Right forelimb (tissue), 1 donor: Measurements from ENCODE around the gene NDUFS8.

Experiments used
- DNase-seq: peaks from one replicate; pipeline ENCODE4 v3.0.0-alpha.2; 2018

NDUFS8 gene

GRCh38 chr11:68003846-68004550 is 26.5 kb upstream of the NDUFS8 start, which contains the start of gene UNC93B1:
Gene UNC93B1, minus strand, starts transcription at chr11:68004097. Its CDS starts 54 bp downstream, at chr11:68004043.
- DNase-seq = peak; percentile 86

GRCh38 chr11:68004551-68005335 is 25.7 kb upstream of the NDUFS8 start:
- no peak for DNase-seq

GRCh38 chr11:68006606-68007166 is 23.8 kb upstream of the NDUFS8 start:
- no peak for DNase-seq

GRCh38 chr11:68007498-68008380 is 22.7 kb upstream of the NDUFS8 start:
- no peak for DNase-seq

GRCh38 chr11:68008381-68009337 is 21.8 kb upstream of the NDUFS8 start:
- DNase-seq = no peak

GRCh38 chr11:68009391-68010089 is 20.9 kb upstream of the NDUFS8 start:
- DNase-seq = no peak

GRCh38 chr11:68010090-68011041 is 20.1 kb upstream of the NDUFS8 start, which contains the start of gene ALDH3B1:
Gene ALDH3B1, plus strand, starts transcription at chr11:68010327. Its CDS starts 4,971 bp downstream, at chr11:68015298.
- peak; percentile 78 for DNase-seq

- no peak for DNase-seq
Measured at GRCh38 chr11:68011051-68011943, 19.2 kb upstream of the NDUFS8 start.

GRCh38 chr11:68012044-68012842 is 18.2 kb upstream of the NDUFS8 start:
- no peak for DNase-seq

- DNase-seq = no peak
Measured at GRCh38 chr11:68012843-68013610, 17.5 kb upstream of the NDUFS8 start.

GRCh38 chr11:68013611-68014156 is 16.8 kb upstream of the NDUFS8 start:
- DNase-seq = no peak

- no peak for DNase-seq
Measured at GRCh38 chr11:68014157-68014946, 16.1 kb upstream of the NDUFS8 start.

- no peak for DNase-seq
Measured at GRCh38 chr11:68014947-68015447, 15.5 kb upstream of the NDUFS8 start.

- DNase-seq = no peak
Measured at GRCh38 chr11:68015467-68015866, 15.0 kb upstream of the NDUFS8 start.

GRCh38 chr11:68016161-68016903 is 14.1 kb upstream of the NDUFS8 start:
- no peak for DNase-seq
